Retinal pigment epithelial cell (primary cell): ENCODE data around the gene FAM20C.
A peak's percentile ranks its signal among the peaks of the same experiment; 100 is the strongest.

Source experiments
- DNase-seq: peaks from one replicate; pipeline ENCODE4 v3.0.0-alpha.2; 2010; ENCODE audit warnings: low read depth
- H3K4me3 ChIP-seq: 2 replicates; pipeline ENCODE4 v1.5.1; 2011; ENCODE audit warnings: mild to moderate bottlenecking, low read length, control low read depth, moderate library complexity
- CTCF ChIP-seq: conservative IDR thresholded peaks from 2 replicates; pipeline ENCODE4 v1.5.1; 2011; ENCODE audit warnings: low read depth, low read length, control low read depth, inconsistent platforms

FAM20C gene

GRCh38 chr7:154096-154799 lies 38.1 kb upstream of the FAM20C start:
- no peak overlapping the region for H3K4me3 ChIP-seq
- DNase-seq = no peak
- TF ChIP-seq CTCF = no peak

GRCh38 chr7:155469-155900 lies 36.9 kb upstream of the FAM20C start:
- no peak overlapping the region for H3K4me3 ChIP-seq
- peak; percentile 34 for DNase-seq
- no peak for TF ChIP-seq CTCF

GRCh38 chr7:156111-157007 lies 36.0 kb upstream of the FAM20C start:
- DNase-seq = no peak
- TF ChIP-seq CTCF = no peak
- no peak overlapping the region for H3K4me3 ChIP-seq

GRCh38 chr7:157008-157310 lies 35.4 kb upstream of the FAM20C start:
- TF ChIP-seq CTCF = no peak
- H3K4me3 ChIP-seq = no peak overlapping the region
- no peak for DNase-seq

GRCh38 chr7:157771-158625 lies 34.4 kb upstream of the FAM20C start:
- DNase-seq = no peak
- no peak for TF ChIP-seq CTCF
- H3K4me3 ChIP-seq = no peak overlapping the region

- no peak overlapping the region for H3K4me3 ChIP-seq
- no peak for DNase-seq
- TF ChIP-seq CTCF = no peak
Observed at GRCh38 chr7:158771-159170, 33.6 kb upstream of the FAM20C start.
